Measurements from ENCODE around the gene PIGN. TPM values are rescaled to one million over a fixed set of nuclear protein-coding genes. Genes with fewer than 3 reads are reported as not detected.

The PIGN gene
- total RNA-seq, 3 donors from 2014 or later: 33.1 to 67.2 (median 47.9) TPM

DNA sequence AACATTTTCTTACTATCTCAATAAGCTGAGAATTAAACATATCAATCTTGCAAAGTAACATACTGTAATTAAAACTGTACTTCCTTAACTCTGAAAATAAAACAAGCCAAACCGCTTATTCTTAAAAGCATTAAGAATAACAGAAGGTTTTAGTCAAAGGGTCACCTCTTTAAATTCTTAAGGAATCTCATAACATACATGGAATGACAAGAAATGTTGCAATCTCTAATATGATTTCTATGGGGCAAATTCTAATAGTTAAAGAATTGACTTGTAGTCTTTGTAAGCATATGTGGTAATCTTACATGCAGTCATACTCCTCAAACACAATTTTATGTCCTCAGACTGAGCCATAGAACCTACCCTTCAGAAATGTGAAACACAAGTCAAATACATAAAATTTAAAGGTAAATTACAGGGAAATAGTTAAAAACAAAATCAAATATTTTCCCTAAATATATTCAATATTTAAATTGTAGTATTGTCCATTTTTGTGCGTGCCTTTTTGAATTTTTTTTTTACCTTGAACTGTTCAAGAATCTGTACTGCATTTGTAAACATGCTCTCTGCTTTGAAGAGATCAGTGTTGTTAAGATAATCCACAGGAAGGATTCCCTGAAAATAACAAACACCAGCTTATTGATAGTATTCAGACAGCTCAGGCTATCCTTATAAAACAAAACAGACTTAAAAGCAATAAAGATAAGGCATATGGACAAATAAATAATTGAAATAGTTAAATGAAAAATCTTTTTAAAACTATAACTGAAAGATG is 48.2 kb downstream of the PIGN start:
- intact Hi-C loops (cut with DNase I; ENCODE audit: low total_unique reads): no loop called here
- no peaks in the 10 kb centered on the region for H3K4me1 ChIP-seq
- H3K27me3 ChIP-seq: no peaks in the 10 kb centered on the region
- no peaks in the 10 kb centered on the region for H3K9me3 ChIP-seq
- peaks cover 4% of the 10 kb centered on the region for H3K36me3 ChIP-seq
- no peak overlapping the region for H3K27ac ChIP-seq
- DNase-seq (ENCODE audit: low spot score in 2 of 2): no peak
- H3K4me3 ChIP-seq: no peak overlapping the region
- TF ChIP-seq POLR2A (IDR thresholded peaks at IDR 0.05) (no peak), CTCF (IDR thresholded peaks at IDR 0.05) (no peak), POLR2AphosphoS5 (IDR thresholded peaks at IDR 0.05) (no peak)

DNA sequence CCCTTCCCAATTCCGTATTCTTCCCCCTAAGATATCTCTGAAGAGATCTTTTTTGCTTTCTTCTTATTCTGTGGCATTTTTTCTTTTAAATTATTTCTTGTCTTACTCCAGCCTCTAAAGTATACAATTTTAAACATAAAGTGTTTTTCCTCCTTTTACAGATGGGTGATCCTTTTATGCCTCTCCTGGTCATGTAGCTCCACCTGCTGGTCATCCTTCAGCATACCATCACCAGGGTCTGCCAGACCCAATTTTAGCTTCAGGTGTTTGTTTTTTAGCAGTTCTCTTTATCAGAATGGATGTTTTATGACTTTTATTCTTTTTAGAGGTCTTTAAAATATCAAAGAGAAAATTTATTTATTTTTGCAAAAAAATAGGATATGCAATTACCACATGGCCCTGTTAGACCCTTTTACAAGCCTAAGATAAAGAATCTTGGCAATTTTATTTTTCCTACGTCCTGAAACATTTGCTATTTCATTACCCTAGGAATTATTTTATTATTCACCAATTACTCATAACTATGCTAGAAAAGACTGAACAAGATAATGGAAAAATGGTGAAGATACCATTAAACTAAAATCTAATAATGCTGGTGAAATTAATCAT is 55.5 kb downstream of the PIGN start:
- TF ChIP-seq POLR2A (IDR thresholded peaks at IDR 0.05) (no peak), CTCF (IDR thresholded peaks at IDR 0.05) (peak; percentile 86 to 93 (median 86))
- Histone ChIP-seq H3K4me1 (no peaks in the 10 kb centered on the region), H3K9me3 (no peaks in the 10 kb centered on the region), H3K27me3 (no peaks in the 10 kb centered on the region), H3K36me3 (no peaks in the 10 kb centered on the region), H3K27ac (no peak overlapping the region), H3K4me3 (no peak overlapping the region)
- DNase-seq (ENCODE audit: low spot score in 2 of 2): peak in 1 of 2 donors; percentile 27
- intact Hi-C loops (cut with DNase I; ENCODE audit: low total_unique reads): loop anchor here (5.0 kb wide), 1 partner anchor 86 kb away; no protein-coding TSS in a partner anchor

GRCh38 chr18:62128157-62128556 is 58.7 kb downstream of the PIGN start:
- TF ChIP-seq POLR2AphosphoS5 (IDR thresholded peaks at IDR 0.05): no peak
- TF ChIP-seq POLR2A (IDR thresholded peaks at IDR 0.05): no peak
- no peak for TF ChIP-seq CTCF (IDR thresholded peaks at IDR 0.05)
- no peak for DNase-seq (ENCODE audit: low spot score in 2 of 2)

GRCh38 chr18:62126737-62127136 is 60.1 kb downstream of the PIGN start:
- intact Hi-C loops (cut with DNase I; ENCODE audit: low total_unique reads): no loop called here
- no peaks in the 10 kb centered on the region for H3K9me3 ChIP-seq
- TF ChIP-seq CTCF (IDR thresholded peaks at IDR 0.05): no peak
- no peak for TF ChIP-seq POLR2AphosphoS5 (IDR thresholded peaks at IDR 0.05)
- no peak for DNase-seq (ENCODE audit: low spot score in 2 of 2)
- H3K27me3 ChIP-seq: no peaks in the 10 kb centered on the region
- H3K4me1 ChIP-seq: no peaks in the 10 kb centered on the region
- no peaks in the 10 kb centered on the region for H3K36me3 ChIP-seq
- H3K27ac ChIP-seq: no peak overlapping the region
- no peak overlapping the region for H3K4me3 ChIP-seq

More at GRCh38 chr18:62128157-62128556, 58.7 kb downstream of the PIGN start:
- intact Hi-C loops (cut with DNase I; ENCODE audit: low total_unique reads): no loop called here
- no peaks in the 10 kb centered on the region for H3K9me3 ChIP-seq
- no peaks in the 10 kb centered on the region for H3K4me1 ChIP-seq
- no peaks in the 10 kb centered on the region for H3K36me3 ChIP-seq
- H3K4me3 ChIP-seq: no peak overlapping the region
- no peaks in the 10 kb centered on the region for H3K27me3 ChIP-seq
- H3K27ac ChIP-seq: no peak overlapping the region

DNA sequence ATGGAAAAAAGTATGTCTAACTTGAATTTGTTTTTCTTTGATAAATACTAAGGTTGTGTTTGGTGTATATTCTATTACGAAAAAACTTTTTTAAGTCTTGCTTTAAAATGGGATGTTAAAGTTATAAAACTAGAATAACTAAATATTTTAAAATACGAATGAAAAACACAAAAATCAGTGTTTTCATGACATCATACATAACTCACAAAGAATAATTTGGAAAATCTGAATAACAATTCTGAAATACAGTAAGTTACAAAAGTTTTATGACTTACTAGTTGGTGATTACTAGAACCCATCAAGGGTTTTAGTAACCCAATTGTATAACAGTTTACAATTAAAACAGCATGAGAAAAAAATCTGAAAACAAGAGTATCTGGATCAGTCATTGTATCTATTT is 61.2 kb downstream of the PIGN start:
- Histone ChIP-seq H3K4me1 (no peaks in the 10 kb centered on the region), H3K36me3 (no peaks in the 10 kb centered on the region), H3K27ac (no peak overlapping the region), H3K9me3 (no peaks in the 10 kb centered on the region), H3K27me3 (no peaks in the 10 kb centered on the region), H3K4me3 (no peak overlapping the region)
- TF ChIP-seq POLR2AphosphoS5 (IDR thresholded peaks at IDR 0.05): no peak
- TF ChIP-seq CTCF (IDR thresholded peaks at IDR 0.05): no peak
- no peak for TF ChIP-seq POLR2A (IDR thresholded peaks at IDR 0.05)
- no peak for DNase-seq (ENCODE audit: low spot score in 2 of 2)
- intact Hi-C loops (cut with DNase I; ENCODE audit: low total_unique reads): no loop called here

Data from breast epithelium (tissue), 4 donors.